Measurements from ENCODE around the gene HIVEP3.

HIVEP3 gene

GRCh38 chr1:41844255-41844654 lies 74.5 kb downstream of the HIVEP3 start:
- TF ChIP-seq REST (IDR thresholded peaks at IDR 0.05; ENCODE audit: insufficient replicate concordance, low read depth) = no peak
- TF ChIP-seq SPI1 (IDR thresholded peaks at IDR 0.05; ENCODE audit: borderline replicate concordance, low read depth) = no peak
- TF ChIP-seq, protein P1, sequence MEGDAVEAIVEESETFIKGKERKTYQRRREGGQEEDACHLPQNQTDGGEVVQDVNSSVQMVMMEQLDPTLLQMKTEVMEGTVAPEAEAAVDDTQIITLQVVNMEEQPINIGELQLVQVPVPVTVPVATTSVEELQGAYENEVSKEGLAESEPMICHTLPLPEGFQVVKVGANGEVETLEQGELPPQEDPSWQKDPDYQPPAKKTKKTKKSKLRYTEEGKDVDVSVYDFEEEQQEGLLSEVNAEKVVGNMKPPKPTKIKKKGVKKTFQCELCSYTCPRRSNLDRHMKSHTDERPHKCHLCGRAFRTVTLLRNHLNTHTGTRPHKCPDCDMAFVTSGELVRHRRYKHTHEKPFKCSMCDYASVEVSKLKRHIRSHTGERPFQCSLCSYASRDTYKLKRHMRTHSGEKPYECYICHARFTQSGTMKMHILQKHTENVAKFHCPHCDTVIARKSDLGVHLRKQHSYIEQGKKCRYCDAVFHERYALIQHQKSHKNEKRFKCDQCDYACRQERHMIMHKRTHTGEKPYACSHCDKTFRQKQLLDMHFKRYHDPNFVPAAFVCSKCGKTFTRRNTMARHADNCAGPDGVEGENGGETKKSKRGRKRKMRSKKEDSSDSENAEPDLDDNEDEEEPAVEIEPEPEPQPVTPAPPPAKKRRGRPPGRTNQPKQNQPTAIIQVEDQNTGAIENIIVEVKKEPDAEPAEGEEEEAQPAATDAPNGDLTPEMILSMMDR (IDR thresholded peaks at IDR 0.05; ENCODE audit: insufficient read depth, low read length) = no peak
- no peak for TF ChIP-seq GABPA (IDR thresholded peaks at IDR 0.05; ENCODE audit: low read depth)
- no peak for TF ChIP-seq POLR2AphosphoS5 (IDR thresholded peaks at IDR 0.05; ENCODE audit: low read depth)
- H3K27ac ChIP-seq (replicated peaks) = no peak overlapping the region
- DNase-seq (ENCODE audit: low read depth in 1 of 2, low spot score in 1 of 2) = no peak

DNA sequence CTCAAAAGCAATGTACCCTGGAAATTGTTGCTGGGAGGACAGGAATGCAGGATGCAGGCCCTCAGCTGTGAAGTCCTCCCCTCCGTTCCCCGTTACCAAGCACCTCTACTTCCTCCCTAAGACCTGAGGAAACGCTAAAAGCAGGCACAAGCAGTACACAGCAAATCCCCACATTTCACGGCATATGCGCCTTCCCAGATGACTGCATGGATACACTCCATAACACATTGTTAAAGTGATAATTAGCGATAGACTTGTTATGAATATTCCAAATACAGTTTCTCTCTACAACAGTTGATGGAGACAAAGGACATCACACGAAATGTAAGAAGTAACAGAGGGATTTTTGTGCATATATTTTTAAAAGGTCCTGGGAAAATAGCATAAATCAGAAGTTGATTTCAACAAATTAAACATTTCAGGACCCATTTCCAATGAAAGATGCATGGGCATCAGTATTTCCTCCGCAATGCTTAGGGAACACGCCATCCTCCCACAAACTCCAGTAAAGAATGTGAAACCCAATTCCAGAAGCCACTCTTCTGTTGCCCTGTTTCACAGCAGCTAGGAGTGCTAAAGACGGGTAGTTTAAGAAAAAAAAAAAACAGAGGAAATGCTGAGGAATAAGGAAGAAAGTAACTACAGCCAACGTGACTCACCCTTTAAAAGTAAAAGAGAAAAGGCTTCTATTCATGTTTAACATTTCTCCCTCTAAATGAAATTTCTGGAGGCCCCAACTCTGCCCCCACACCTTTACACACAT lies 75.5 kb downstream of the HIVEP3 start:
- Histone ChIP-seq H3K4me3 (replicated peaks; ENCODE audit: insufficient read depth, low read length) (no peak overlapping the region), H3K27me3 (ENCODE audit: insufficient read depth, poor library complexity, severe bottlenecking) (peaks cover 3% of the 10 kb centered on the region), H3K27ac (replicated peaks) (no peak overlapping the region)
- no peak for TF ChIP-seq SPI1 (IDR thresholded peaks at IDR 0.05; ENCODE audit: borderline replicate concordance, low read depth)
- TF ChIP-seq GABPA (IDR thresholded peaks at IDR 0.05; ENCODE audit: low read depth) = no peak
- TF ChIP-seq REST (IDR thresholded peaks at IDR 0.05; ENCODE audit: insufficient replicate concordance, low read depth) = no peak
- TF ChIP-seq, protein P1 (IDR thresholded peaks at IDR 0.05; ENCODE audit: insufficient read depth, low read length) = no peak
- TF ChIP-seq POLR2AphosphoS5 (IDR thresholded peaks at IDR 0.05; ENCODE audit: low read depth) = no peak
- no peak for DNase-seq (ENCODE audit: low read depth in 1 of 2, low spot score in 1 of 2)

More at GRCh38 chr1:41844255-41844654, 74.5 kb downstream of the HIVEP3 start:
- peaks cover 3% of the 10 kb centered on the region for H3K27me3 ChIP-seq (ENCODE audit: insufficient read depth, poor library complexity, severe bottlenecking)
- no peak overlapping the region for H3K4me3 ChIP-seq (replicated peaks; ENCODE audit: insufficient read depth, low read length)

DNA sequence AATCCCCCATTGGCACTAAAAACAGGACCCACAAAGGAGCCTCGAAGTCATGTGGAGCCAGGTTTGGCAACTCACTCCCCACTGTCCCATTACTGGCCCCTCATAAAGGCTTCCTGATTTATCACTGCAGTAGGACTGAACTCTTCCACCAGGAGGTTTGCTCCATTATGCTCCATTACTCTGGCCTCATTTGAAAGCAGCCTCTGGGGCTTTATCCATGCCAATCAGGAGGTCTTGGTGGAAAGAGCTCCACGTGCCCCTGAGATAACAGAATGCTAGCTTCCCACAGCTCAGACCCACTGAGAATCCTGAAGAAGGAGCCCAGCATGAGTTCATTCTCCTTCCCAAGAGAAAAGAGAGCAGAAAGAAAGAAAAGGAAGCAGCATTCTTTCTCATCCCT lies 76.4 kb downstream of the HIVEP3 start:
- Histone ChIP-seq H3K4me3 (replicated peaks; ENCODE audit: insufficient read depth, low read length) (no peak overlapping the region), H3K27me3 (ENCODE audit: insufficient read depth, poor library complexity, severe bottlenecking) (peaks cover 3% of the 10 kb centered on the region), H3K27ac (replicated peaks) (no peak overlapping the region)
- no peak for DNase-seq (ENCODE audit: low read depth in 1 of 2, low spot score in 1 of 2)
- TF ChIP-seq SPI1 (IDR thresholded peaks at IDR 0.05; ENCODE audit: borderline replicate concordance, low read depth) (no peak), POLR2AphosphoS5 (IDR thresholded peaks at IDR 0.05; ENCODE audit: low read depth) (no peak), REST (IDR thresholded peaks at IDR 0.05; ENCODE audit: insufficient replicate concordance, low read depth) (no peak), GABPA (IDR thresholded peaks at IDR 0.05; ENCODE audit: low read depth) (no peak)
- TF ChIP-seq, protein P1 (IDR thresholded peaks at IDR 0.05; ENCODE audit: insufficient read depth, low read length) = no peak
